DMS 273 (cell line): ENCODE data around the gene APEX2.
"Not testable (repeated sequence)": the region's sequence is repeated elsewhere in the genome, so short reads cannot be mapped to it uniquely, and the experiment has no call there.

Source experiments
- DNase-seq: peaks from one replicate; lab custom pipeline; 2025; ENCODE audit not compliant: unreplicated experiment; lab: John Stamatoyannopoulos, UW

APEX2 gene

GRCh38 chrX:55008571-55009358 lies 8.6 kb downstream of the APEX2 start:
- DNase-seq: no peak

- DNase-seq: peak; percentile 24
These were observed 11.1 kb downstream of the APEX2 start for GRCh38 chrX:55011294-55011693.

- no peak for DNase-seq
These were observed 14.7 kb downstream of the APEX2 start for GRCh38 chrX:55014897-55015299.

DNA sequence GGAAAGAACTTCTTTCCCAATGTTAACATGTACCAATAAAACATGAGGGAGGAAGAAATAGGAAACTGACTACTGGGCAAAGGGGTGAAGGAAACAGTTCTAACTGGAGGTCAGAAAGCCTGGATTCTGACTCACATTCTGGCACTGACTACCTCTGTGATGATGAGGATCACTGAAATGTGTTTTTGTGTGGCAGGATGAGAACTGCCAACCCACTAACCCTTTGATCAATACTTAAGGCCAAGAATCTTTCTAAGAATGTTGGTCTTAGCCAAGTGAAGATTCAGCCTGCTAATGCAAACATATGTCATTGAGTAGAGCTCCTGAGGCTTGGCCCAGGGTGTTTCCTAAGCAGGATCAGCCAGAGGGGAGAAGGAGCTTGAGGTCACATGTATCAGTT lies 26.0 kb downstream of the APEX2 start:
- DNase-seq: no peak

DNA sequence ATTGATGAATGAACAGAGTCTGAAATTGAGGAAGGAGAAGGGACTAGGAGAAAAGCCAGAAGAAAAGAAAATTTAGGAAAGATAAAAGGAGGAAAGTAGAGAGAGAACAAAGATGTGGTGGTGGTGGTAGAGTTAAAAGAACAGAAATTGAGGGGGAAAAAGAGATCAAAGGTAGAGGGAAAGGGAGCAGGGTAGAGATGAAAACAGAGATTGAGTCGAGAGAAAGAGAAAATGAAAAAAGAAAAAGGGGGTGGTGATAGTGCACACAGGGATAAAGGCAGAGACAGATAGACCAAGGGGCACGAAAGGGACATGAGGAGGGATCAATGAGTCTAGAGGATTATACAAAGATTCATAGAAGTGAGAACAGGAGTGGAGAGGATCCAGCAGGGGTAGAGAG lies 26.7 kb downstream of the APEX2 start:
- DNase-seq: no peak

- no peak for DNase-seq
These were observed 27.9 kb downstream of the APEX2 start for GRCh38 chrX:55028040-55028439.

- DNase-seq: no peak
These were observed 28.4 kb downstream of the APEX2 start for GRCh38 chrX:55028611-55029010.

GRCh38 chrX:55029291-55029690 lies 29.1 kb downstream of the APEX2 start:
- no peak for DNase-seq

- no peak for DNase-seq
These were observed 30.4 kb downstream of the APEX2 start, which contains the start of gene ALAS2 for GRCh38 chrX:55030271-55031205. Gene ALAS2 (minus strand): TSS chrX:55030977. CDS start chrX:55026000, 4,977 bp downstream.

- DNase-seq: no peak
These were observed 33.3 kb downstream of the APEX2 start for GRCh38 chrX:55033429-55033828.

GRCh38 chrX:55039471-55039870 lies 39.3 kb downstream of the APEX2 start:
- DNase-seq: no peak

DNA sequence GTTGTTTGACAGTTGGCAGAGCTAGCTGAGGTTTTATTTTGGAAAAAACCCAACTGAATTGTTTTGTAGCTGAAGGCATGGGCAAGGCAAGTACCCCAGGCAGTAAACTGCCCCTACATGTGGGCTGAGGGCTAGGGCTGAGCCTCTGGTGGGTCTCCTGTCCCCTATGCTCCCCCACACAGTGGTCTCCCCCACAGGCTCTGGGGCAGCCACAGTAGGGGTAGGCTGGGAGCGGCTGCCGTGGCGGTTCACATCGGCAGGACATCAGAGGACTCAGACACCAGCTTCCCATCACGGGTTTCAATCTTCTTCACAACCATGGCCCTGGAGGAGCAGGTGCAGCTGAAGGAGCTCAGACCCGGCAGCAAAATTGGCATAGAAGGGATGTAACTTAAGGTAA lies 41.4 kb downstream of the APEX2 start:
- DNase-seq: no peak

DNA sequence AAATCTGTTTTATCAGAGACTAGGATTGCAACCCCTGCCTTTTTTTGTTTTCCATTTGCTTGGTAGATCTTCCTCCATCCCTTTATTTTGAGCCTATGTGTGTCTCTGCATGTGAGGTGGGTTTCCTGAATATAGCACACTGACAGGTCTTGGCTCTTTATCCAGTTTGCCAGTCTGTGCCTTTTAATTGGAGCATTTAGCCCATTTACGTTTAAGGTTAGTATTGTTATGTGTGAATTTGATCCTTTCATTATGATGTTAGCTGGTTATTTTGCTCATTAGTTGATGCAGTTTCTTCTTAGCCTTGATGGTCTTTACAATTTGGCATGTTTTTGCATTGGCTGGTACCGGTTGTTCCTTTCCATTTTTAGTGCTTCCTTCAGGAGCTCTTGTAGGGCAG lies 50.4 kb downstream of the APEX2 start:
- DNase-seq: not testable (repeated sequence)

- peak; percentile 35 for DNase-seq
These were observed 56.9 kb downstream of the APEX2 start for GRCh38 chrX:55056820-55057674.

DNA sequence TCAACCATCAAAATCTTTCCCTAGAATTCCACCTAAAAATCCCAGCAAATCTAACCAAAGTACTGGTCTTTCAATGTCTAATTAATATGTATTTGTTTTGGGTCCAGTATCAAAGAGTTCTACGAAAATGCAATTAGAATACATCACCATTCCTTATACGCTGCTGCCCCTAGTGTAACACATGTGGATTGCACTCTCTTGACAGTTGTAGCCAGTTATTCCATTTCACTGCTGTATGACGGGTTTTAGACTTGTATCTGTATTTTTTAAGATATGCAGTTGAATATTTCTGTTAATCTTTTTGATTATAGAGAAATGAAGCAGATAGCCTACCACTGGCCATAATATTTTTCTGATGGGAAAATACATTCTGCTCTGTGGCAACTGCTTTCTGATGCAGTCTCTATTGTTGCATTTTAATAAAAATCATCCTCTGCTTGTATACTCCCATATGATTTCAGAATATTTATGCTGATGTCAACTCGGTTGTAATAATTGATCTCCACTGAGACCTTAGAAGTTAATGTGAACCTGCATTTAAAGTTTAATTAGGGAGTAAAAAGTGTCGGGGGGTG lies 57.6 kb downstream of the APEX2 start:
- DNase-seq: peak; percentile 64
